Islet of Langerhans (tissue), 1 donor: ENCODE measurements around the gene SLC25A45.

ENCODE experiments used
- FAIRE-seq: peaks from one replicate; lab custom pipeline; 2011; peaks lifted over from hg19 to GRCh38; lab: Jason Lieb, UNC

The SLC25A45 gene

DNA sequence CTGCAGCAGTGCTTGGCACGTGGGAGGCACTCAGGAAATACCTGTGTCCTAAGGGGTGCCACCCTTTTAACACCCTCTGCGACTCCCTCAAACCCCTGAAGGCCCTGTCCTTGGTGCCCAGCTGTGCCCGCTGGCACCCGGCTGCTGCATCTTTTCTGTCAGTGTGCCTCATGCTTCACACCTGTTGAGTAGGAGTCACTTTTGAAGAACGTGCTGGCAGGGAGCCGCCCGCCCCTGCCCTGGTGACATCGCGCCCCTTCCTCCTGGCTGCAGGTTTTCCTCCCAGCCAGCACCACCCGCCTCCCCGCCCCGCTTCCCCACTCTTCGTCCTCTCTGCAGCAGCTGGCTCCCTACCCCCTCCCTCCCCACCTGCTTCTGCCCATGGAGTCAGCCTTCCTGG, 21.8 kb upstream of the SLC25A45 start:
- FAIRE-seq, result no peak

DNA sequence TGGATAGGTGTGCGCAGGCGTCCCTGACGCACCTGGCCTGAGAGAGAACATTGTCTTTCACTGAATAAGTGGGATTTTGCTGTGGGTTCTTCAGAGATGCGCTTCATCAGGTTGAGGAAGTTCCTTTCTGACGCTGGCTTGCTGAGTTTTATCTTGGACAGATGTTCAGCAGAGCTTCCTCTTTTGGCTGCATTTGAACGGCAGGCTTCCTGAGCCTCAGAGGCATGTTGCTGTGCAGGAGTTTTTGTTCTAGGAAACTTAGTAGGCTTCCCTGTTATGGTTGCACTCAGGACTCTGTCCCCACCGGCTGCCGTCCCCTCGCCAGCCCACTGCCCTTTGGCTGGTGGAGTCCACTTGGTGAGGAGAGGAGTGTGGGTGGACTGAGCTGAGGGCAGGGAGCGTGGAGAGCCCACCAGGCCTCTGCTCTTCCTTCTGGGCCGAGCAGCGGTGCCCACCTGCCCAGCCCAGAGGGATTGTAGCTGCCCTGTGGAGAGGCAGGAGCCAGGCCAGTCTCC, 21.2 kb upstream of the SLC25A45 start:
- FAIRE-seq, result no peak

DNA sequence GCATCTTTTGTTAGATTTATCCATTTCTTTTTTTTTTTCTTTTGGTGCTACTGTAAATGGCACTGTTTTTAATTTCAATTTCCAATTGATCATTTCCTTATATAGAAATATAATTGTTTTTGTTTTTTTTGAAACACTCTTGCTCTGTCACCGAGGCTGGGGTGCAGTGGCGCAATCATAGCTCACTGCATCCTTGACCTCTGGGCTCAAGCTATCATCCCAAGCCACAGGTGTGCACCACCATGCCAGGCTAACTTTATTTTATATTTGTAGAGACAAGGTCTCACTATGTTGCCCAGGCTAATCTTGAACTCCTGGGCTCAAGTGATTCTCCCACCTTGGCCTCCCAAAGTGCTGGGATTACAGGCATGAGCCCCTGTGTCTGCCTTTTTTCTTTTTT, 20.3 kb upstream of the SLC25A45 start:
- FAIRE-seq, result no peak

DNA sequence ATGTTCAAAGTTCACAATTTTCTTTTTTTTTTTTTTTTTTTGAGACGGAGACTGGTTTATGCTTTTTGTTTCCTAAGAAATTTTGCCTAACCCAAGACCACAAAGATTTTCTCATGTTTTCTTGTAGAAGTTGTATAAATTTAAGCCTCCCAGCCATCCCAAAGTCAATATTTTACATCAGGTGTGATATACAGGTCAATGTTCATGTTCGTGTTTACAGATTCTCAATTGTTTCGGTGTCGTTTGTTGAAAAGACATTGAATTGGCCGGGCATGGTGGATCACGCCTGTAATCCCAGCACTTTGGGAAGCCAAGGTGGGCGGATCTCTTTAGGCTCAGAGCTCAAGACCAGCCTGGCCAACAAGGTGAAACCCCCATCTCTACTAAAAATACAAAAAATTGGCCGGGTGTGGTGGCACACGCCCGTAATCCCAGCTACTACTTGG, 19.4 kb upstream of the SLC25A45 start:
- no peak for FAIRE-seq

DNA sequence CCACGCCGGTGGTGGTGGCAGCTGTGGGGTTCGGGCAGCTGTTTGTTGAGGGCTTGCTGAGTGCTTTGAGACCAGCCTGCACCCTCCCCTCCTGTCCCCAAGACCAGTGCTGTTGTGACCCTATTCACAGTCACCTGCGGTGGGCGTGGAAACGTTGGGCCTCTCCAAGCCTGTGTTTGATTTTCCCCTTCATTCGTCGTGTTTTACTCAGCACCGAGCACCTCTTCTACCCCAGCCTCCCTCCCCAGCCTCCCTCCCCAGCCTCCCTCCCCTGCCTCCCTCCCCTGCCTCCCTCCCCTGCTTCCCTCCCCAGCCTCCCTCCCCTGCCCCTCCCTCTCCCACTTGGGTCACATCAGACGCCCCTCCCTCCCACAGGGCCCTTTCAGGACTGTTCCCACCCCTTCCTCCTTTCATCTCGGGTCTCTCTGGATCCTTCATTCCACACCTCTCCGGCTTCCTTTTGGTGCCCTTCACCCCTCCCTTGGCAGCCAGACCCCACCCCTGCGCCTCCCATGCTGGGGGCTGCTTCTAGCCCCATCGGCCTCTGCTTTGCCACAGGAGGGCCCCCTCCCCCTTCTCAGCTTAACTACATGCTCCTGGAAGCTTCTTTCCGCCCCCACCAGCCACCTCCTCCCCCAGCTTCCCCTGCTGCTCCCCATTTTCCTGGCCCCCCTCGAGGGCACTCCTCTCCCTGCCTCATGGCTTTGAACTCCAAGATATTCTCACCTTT, 18.8 kb upstream of the SLC25A45 start:
- FAIRE-seq, result no peak

DNA sequence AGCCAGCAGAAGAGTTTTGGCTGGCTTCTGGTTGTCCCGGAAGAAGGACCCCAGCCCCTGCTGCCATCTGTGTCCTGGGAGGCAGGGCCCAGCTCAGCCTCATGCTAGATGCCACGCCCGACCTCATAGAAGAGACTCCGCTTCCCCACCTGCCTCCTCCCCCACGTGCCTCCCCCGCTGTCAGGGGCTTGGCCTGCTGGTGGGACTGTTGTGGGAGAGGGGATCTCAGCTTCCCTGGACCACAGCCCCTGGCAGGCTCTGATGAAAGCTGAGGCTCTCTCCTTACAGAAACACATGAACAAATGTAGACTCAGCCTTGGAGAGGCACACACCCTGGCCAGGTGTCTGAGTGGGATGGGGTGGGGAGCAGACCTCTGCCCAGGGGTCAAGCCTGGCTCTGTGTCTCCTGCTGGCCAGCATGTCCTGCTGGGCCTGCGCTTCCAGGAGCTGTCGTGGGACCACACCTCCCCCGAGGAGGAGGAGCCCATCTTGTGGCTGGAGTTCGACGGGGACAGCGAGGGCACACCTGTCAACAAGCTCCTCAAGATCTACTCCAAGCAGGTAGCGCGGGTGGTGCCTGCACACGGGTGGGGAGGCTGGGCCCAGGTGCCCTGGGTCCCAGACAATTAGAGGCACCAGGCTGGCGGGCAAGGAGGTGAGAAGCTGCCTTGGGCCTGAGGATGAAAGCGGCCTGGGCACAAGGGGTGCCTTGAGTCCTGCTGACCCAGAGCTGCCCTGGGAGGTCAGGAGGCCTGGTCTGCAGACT, 18.0 kb upstream of the SLC25A45 start:
- no peak for FAIRE-seq

DNA sequence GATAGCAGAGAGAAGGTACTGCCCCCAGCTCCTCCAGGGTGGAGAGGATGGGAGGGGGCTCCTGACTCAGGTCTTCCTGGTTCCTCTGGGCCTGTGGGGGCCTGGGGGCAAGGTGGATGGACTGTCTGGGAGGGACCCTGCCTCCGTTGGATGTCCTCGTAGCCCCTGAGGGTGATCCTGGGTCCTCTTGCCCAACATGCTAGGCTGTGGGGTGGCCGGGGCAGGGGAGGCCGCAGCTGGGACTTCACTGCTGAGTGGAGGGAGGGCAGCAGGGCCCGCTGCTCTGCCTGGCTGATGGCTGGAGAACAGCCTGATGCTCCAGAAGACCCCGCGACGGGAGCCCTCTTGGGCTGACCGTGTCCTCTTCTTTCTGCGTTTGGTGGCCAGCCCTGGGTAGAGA, 17.4 kb upstream of the SLC25A45 start:
- no peak for FAIRE-seq

DNA sequence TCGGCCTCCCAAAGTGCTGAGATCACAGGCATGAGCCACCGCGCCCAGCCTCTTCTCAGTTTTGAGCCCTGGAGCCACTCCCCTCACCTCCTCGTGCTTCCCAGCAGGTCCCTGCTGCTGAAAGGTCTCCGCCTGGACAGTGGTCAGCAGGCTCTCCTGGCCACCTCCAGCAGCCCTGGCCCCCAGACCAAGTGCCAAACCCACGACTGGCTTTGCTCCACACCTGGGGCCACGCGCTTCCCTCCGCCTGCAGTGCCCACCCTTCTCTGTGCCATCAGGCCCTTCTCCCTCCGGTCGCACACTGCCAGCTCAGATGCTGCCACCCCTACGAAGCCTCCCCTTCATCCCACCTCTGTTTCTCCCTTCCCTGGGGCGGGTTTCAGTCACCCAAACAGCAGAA, 16.8 kb upstream of the SLC25A45 start:
- FAIRE-seq, result no peak

DNA sequence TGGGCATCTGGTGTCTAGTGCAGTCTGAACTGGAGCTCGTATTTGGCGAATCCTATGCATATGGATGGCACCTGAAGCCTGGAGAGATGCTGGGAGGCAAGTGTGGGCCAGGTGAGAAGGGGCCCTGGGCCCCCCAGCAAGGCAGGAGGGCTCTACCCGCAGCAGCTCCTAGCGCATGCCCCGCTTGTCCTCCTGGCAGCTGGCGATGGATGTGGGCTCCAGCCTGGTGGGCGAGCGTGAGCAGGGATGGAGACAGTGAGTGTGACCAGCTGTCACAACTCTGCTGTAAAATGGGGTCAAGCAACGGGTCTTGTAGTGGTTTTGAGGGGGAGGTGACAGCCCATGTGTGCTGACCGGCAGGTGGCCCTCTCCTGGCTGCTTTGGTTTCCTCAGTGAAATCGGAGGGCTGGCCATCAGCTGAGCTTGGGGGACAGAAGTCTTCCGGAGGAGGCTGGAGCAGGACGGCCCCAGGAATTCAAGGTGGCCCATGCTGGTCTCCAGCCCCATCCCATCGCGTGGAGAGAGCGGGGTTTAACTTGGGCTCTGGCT, 16.0 kb upstream of the SLC25A45 start:
- FAIRE-seq, result no peak

DNA sequence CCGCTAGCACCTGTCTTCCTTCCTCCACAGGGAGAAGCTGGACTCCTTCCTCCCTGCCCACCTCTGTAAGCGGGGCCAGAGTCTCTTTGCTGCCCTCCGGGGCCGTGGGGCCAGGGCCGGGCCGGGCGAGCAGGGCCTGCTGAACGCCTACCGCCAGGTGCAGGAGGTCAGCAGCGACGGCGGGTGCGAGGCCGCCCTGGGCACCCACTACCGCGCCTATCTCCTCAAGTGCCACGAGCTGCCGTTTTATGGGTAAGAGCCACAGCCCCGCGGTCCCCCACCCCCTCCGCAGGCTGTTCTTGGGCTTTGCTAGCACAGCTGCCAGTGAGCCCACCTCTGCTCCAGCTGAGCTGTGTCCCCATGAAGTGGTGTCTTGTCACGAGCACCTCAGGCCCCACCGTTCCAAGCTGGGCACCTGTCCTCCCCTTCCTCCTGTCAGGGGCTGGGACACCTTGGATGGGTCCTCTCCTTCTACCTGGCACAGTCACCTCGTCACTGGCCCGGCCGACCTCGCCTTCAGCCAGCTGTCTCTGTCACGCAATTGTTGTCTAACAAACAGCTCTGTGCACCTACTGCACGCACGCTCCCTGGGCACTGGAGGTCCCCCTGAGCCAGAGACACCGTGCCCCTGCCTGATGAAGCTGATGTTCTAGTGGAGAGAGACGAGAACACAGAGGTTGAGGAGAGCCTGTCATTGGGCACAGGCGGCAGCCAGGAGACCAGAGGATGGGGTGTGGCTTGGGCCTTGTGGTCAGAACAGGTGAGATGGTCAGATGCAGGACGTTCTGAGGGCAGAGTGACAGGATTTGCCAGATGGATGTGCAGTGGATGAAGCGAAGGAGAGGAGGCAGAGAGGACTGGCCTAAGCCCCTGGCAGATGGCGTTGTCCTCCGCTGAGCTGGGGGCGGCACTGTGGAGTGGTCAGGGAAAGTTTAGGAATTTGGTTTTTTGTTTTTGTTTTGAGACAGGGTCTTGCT, 14.6 kb upstream of the SLC25A45 start:
- no peak for FAIRE-seq

DNA sequence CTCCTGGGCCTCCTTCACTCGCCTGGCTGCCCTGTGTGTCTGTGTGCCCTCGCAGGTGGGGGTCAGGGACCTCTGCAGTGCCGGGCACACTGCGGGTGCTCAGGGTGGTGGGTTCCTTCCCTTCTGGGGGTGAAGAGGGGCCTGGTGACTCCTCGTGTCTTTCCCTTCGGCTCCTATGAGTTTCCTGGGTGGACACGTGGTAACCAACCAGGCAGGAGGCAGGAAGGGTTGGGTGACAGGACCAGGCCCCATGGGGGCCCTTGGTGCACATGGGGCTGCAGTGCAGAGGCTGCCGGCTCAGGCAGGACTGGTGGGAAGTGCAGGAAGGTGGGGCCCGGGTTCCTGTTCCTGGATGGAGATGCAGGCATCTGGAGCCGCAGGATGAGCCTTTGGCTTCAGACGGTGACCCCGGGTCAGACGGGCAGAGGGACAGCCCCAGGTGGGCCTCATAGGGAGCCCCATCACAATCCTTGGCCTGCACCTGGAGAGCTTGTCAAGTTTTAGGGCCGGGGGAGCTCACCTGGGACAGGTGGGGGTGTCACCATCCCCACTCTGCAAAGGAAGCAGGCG, 13.6 kb upstream of the SLC25A45 start:
- no peak for FAIRE-seq

DNA sequence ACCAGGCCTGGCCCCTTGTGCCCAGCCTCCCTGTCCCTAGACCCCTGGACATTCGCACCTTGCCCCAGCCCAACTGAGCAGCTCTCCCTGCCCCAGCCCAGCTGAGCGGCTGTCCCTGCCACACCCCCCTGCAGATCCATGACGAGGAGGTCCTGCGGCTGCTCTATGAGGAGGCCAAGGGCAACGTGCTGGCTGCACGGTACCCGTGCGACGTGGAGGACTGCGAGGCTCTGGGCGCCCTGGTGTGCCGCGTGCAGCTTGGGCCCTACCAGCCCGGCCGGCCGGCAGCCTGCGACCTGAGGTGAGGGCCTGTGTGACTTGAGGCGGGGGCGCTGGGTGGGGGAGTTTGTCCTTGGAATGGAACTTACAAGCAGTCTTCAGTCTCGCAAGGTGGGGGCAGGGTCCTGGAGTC, 11.7 kb upstream of the SLC25A45 start:
- no peak for FAIRE-seq

DNA sequence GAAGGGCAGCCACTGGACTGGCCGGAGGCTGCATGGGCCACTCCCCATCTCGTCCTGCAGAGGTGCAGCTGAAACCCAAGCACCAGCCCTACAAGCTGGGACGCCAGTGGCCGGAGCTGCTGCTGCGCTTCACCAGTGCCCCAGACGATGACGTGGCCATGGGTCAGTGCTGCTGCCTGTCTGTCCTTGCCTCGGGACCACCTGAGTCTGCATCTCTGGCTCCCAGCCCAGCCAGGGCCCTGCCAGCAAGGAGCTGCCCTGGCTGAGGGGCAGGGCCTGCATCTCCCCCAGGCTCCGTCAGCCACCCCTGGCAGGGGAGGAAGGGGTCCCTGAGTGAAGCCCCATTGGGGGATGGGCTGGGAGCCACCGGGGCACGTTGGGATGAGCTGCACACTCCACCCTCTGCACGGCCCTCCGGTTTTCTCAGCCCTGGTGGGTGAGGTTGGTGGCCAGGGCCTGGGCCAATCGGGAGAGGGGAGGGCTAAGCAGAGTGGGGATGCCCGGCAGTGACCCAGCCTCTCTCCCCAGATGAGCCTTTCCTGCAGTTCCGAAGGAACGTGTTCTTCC, 11.2 kb upstream of the SLC25A45 start:
- no peak for FAIRE-seq

DNA sequence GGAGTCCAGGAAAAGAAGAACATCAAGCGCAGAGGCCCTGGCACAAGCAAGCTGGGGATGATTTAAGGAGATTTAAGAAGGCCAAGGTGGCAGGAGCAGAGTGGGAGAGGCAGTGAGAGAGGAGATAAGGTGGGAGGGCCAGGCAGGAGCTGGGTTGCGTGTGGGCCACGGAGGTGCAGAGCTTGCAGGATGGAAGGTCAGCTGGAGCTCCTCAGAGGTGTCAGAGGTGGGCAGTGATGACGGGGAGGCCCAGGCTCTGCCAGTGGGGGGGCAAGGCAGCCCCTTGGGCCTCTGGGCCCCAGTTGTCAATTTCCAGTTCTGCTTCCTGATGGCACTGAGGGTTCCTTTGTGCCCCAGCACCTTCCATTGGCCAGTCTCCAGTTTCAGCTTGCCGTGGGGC, 10.5 kb upstream of the SLC25A45 start:
- no peak for FAIRE-seq

DNA sequence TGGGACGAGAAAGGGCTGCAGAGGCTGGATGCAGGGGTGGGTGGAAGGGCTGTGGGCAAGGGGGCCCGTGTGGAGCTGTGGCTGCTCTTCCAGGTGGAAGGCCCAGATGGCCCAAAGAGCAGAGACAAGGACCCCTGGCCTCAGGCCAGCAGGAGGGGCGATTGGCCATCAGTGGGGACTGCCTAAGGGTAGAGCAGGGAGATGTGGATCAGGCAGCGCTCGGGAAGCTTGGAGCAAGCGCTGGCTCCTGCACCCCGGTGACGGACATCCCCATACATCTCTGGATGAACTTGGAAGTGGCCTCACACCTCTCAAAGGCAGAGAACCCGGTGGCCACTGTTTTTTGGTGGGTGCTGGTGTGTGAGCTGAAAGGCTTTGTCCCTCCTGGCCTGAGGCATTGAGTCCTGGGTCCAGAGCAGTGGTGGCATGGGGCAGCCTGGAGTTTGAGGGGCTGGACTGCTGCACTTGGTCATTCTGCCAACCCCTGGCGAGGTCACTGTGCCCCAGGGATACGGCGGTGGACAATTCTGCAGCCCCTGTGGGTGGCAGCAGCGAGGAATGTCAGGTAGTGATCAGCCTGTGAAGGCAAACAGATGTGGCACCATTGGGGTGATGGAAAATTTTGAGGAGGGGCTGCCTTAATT, 9.9 kb upstream of the SLC25A45 start:
- no peak for FAIRE-seq

DNA sequence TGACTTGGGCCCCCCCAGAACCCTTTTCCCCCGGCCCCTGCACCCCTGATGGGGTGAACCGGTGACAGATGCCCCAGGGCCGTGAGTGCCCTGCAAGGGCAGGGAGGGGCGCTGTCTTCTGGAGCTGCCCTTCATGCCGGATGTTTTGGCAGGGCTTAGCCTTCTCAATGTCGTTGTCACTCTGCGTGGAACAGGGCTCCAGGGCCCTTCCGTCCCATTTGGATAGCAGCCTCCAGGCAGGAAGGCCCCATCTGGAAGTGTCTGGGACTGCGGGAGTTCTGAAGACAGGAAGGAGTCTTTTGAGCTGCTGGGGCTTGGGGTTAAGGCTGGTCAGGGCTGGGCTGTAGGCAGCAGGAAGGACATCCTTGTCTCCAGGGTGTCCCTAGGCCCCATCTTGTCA, 8.6 kb upstream of the SLC25A45 start:
- FAIRE-seq, result no peak

DNA sequence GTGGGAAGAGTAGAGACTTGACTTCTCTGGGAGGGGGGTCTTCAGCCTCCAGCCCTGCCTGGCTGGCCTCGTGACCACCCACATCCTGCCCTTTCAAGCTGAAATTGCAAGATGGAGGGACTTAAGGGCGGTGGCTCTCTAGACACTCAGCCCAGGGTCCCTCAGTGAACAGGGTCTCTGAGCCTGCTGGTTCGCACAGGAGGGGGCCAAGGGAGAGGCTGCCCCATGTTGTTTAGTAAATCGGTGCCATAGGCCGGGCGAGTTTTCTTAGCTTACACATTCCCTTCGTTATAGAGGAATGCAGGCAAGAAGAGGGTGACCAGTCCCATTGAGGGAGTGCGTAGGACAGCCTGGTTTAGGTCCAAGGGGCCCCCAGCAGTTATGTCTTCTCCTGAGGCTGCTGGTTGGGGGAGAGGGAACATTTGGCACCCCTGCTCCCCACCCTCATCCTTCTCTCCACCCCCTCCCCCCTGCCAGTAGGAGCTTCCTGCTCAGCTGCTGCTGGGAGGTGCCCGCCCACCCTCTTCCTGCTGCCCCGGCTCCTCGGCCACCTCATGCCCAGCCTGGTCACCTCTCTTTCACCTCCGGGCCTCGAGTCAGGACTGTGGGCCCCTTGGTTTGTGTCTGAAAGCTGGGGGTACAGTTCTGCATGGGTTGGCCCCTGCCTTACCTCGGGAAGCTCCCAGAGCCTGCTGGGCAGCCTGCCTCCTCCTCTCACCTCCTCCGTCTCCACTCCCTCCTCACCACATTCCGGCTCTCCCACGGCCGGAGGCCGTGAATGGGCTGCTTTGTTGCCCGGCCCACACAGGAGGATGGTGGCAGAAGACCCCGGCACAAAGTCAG, 7.9 kb upstream of the SLC25A45 start:
- FAIRE-seq, result no peak

DNA sequence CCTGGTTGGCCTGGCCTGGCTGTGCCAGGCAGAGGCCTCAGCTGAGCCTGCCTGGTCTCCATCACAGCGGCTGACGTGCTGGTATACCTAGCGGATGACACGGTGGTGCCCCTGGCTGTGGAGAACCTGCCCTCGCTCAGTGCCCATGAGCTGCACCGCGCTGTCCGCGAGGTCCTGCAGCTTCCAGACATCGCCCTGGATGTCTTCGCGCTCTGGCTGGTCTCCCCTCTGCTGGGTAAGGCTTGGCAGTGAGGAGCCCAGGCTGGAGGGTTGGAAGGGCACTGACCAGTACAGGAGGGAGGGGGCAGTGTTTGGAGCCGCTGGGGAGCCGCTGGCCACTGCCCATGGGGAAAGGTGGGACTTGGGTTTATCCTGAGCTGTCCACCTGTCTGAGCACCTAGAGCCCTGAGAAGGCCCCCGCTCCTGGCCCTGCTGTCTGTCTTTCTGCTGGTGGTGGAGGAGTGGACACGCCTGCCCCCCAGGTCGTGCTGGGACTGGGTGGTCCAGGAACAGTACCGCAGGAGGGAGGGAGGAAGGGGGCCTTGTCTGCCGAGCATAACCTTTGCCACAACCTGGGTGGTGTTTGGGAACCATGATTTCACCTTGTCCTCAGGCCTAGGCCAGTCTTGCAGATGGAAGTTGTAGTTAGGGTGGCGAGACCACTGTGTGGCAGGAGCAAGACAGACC, 7.0 kb upstream of the SLC25A45 start:
- no peak for FAIRE-seq

DNA sequence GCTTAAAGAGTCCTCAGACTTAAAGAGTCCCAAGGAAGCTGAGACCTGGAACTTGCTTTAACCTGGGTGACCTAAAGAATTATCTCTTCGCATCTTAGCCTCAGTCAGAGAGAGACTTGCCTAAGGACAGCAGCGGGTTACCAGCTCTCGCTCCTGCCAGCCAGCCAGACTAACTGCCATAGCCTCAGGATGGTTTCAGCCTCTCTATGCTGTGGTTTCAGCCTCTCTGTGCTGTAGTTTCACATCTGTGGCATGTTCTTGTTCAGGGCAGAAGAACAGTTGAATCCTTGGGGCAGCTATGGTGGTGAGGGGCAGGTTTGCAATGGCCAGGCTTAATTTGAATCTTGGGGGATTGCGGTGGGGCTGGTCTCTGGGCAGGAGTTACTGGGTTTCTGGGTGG, 6.3 kb upstream of the SLC25A45 start:
- FAIRE-seq, result no peak
